Measurements from ENCODE around the gene AP2B1.
"Not testable (repeated sequence)": the region's sequence is repeated elsewhere in the genome, so short reads cannot be mapped to it uniquely, and the experiment has no call there.

GRCh38 chr17:35563181-35563580, 23.9 kb upstream of the AP2B1 start:
- not testable (repeated sequence) for TF ChIP-seq CTCF (conservative IDR thresholded peaks at IDR 0.05; ENCODE audit: low read depth, low read length); EZH2 (IDR thresholded peaks at IDR 0.05; ENCODE audit: low read length, unreplicated experiment)

All from PC-3 (cell line).